AG09319 (cell line): ENCODE results near the gene DCC.

Source experiments
- DNase-seq: peaks from one replicate; pipeline ENCODE4 v3.0.0-alpha.2; 2010; ENCODE audit warnings: low read depth; ENCODE audit errors: extremely low read depth
- TF ChIP-seq, protein P1 (sequence below): IDR thresholded peaks from 2 replicates; pipeline ENCODE4 v1.5.1; 2011; ENCODE audit warnings: low read depth, mild to moderate bottlenecking, inconsistent platforms, low read length, moderate library complexity

The DCC gene

DNA sequence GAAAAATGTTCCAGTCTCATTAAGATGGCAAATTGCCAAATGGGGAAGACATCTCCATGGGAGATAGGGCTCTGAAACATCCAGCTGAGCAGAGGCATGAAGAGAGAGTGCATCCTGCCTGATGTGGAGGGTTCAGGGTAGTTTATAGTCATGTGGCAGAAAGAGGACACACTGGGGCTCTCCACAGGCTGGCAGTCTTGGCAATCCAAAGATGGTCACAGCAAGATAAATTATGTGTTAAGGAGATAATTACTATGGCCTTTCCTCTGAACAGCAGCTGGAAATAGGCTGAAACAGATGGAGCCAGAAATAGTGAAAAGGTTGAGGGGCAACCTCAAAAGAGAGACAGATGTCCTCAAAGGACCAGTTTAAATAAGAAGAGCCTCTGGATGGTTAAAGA lies 97.2 kb downstream of the DCC start:
- TF ChIP-seq, protein P1, sequence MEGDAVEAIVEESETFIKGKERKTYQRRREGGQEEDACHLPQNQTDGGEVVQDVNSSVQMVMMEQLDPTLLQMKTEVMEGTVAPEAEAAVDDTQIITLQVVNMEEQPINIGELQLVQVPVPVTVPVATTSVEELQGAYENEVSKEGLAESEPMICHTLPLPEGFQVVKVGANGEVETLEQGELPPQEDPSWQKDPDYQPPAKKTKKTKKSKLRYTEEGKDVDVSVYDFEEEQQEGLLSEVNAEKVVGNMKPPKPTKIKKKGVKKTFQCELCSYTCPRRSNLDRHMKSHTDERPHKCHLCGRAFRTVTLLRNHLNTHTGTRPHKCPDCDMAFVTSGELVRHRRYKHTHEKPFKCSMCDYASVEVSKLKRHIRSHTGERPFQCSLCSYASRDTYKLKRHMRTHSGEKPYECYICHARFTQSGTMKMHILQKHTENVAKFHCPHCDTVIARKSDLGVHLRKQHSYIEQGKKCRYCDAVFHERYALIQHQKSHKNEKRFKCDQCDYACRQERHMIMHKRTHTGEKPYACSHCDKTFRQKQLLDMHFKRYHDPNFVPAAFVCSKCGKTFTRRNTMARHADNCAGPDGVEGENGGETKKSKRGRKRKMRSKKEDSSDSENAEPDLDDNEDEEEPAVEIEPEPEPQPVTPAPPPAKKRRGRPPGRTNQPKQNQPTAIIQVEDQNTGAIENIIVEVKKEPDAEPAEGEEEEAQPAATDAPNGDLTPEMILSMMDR, result no peak
- no peak for DNase-seq

DNA sequence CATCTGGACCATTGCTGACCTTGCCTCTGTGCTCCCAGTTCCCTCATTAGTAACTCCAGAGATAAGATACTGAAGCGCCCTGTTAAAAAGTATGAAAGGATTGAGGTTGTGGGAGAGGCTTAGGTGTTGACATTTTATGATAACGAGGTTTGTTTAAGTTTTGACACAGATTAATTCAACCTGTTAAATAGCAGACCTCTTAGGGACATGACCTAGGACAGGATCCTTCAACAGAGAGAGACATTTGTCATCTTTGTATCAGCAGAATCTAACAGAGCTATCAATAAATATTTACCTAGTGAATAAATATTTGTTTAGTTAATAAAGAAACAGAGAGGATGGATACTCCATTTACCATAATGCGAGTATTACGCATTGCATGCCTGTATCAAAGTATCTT lies 99.5 kb downstream of the DCC start:
- TF ChIP-seq, protein P1, result no peak
- DNase-seq, result no peak

DNA sequence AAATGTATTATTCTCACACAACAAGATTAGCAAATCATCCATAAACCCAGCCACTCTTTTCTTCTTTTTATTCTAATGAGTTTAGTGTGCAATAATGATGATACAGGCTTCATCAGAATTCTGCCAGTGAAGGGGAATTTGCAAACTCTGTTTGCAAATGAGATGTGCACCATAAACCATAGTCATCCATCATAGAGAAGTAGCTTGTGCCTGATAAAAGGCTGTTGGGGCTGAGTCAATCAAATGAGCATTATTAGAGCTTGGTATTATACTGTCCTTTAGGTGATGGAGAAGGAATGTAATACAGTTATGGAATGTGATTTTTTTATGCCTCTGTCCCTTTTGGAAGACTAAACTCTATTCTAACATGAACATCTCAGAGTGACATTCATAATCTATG lies 101.8 kb downstream of the DCC start:
- no peak for DNase-seq
- TF ChIP-seq, protein P1, result no peak

DNA sequence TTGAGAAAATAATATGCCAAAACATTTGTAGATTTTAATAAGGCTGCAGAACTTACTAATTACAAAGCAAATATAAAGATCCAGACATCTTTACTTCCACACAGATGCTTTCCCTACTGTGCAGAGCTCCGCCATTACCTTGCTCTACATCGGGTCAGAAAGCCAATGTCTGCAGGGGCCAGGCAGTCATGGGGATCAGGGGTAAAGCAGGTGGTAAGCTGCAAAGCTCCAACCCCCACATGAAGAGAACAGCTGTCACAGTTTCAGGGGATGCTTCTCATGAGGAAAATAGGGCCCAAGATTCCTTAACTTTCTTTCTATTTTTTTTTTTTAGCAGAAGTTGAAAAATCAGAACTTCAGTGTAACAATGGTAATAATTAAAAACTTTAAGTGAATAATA lies 102.7 kb downstream of the DCC start:
- DNase-seq, result no peak
- TF ChIP-seq, protein P1, result no peak

DNA sequence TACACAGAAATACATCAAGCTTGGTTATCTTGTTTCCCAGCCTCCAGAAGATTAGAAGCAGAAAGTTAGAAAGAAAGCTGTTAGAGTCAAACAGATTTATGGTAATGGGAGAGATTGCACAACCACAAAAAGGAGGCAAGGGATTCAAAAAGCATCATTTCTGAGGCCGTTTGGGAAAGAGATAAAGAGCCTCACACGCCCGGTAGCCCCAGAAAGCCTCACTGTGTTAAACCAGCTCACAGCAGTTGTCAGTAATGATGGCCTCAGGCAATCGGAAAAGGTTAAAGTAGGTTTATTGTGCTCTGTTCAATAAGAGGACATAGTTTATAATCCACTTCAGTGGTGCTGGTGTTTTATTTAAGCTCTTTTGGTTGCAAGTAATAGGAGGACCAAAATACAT lies 111.3 kb downstream of the DCC start:
- no peak for DNase-seq
- TF ChIP-seq, protein P1, result no peak

DNA sequence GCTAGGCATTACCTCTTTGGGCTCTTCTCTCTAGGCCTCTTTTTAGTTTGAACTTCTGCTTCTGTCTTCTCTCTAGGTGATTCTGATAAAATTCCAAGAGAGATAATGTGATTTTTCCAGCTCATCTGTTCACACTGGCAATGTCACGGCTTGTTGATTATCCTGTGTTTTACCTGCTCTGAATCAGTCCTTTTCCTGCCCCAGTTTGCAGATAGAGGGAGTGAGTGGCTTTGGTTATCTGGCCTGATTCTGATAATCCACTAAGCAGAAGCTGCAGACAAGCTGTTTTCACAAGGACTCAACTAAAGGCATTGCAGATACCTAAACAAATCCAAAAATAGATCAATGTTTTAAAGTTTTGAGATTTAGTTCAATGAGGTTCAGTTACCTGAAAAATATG lies 111.9 kb downstream of the DCC start:
- DNase-seq, result no peak
- TF ChIP-seq, protein P1, result no peak

DNA sequence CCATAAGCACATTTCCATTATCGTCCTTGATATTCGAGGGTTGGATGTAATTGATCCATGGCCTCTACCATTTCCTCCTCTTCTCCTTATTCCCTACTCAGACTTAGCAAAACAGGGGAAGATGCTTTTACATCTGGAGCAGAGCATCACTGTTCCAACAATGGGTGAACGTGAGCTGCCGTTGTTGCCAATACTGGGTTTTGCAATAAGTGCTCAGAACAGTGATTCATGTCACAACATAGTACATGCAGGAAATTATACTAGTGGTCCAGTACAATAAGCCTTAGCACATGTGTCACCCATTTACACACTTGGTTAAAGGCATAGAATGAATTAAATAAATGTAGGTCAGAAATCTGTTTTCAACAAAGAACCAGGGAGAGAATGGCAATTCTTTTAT lies 112.4 kb downstream of the DCC start:
- TF ChIP-seq, protein P1, result no peak
- DNase-seq, result no peak
